HepG2 (cell line): ENCODE results near the gene WNK4. TPM values are rescaled to one million over a fixed set of nuclear protein-coding genes. Genes with fewer than 3 reads are reported as not detected.

Experiments
- CBFB ChIP-seq: sonication (generic); formaldehyde crosslinking; IDR thresholded peaks from 2 replicates; pipeline ENCODE4 v1.4.0; 2020; ENCODE audit warnings: missing genetic modification reagents
- HDAC2 ChIP-seq: sonication (generic); formaldehyde crosslinking; IDR thresholded peaks from 2 replicates; pipeline ENCODE4 v1.4.0; 2020; ENCODE audit warnings: missing genetic modification reagents
- LCORL ChIP-seq, 2 experiments: fragments of 450-650 bp in 1 of 2; sonication (generic) in 1 of 2; formaldehyde crosslinking in 1 of 2; IDR thresholded peaks; 2 replicates each; pipeline versions ENCODE4 v1.5.0 to v1.6.1; 2017 to 2020; ENCODE audit warnings: antibody characterized with exemption in 1 of 2, missing genetic modification reagents in 1 of 2
- SIN3A ChIP-seq: IDR thresholded peaks from 2 replicates; pipeline ENCODE4 v1.6.1; 2011; ENCODE audit warnings: low read depth, mild to moderate bottlenecking, control low read depth, low read length, borderline replicate concordance
- SOX5 ChIP-seq: IDR thresholded peaks from 2 replicates; pipeline ENCODE4 v1.6.1; 2016; ENCODE audit warnings: borderline replicate concordance
- TGIF2 ChIP-seq: IDR thresholded peaks from 2 replicates; pipeline ENCODE4 v1.6.1; 2016; ENCODE audit warnings: control low read depth, missing compliant biosample characterization
- ZNF510 ChIP-seq: sonication (generic); formaldehyde crosslinking; IDR thresholded peaks from 2 replicates; pipeline ENCODE4 v1.4.0; 2020; ENCODE audit warnings: low read depth, mild to moderate bottlenecking, missing genetic modification reagents
- ZNF598 ChIP-seq: sonication (generic); formaldehyde crosslinking; IDR thresholded peaks from 2 replicates; pipeline ENCODE4 v1.5.1; 2020; ENCODE audit warnings: mild to moderate bottlenecking, missing genetic modification reagents, borderline replicate concordance
- ZNF724P ChIP-seq: sonication (generic); formaldehyde crosslinking; IDR thresholded peaks from 2 replicates; pipeline ENCODE4 v1.8.0; 2022; ENCODE audit warnings: missing genetic modification reagents, borderline replicate concordance
- ZNF75D ChIP-seq: sonication (generic); formaldehyde crosslinking; IDR thresholded peaks from 2 replicates; pipeline ENCODE4 v1.8.1; 2023; ENCODE audit warnings: missing genetic modification reagents, mild to moderate bottlenecking, borderline replicate concordance
- ZNF788 ChIP-seq: sonication (generic); formaldehyde crosslinking; IDR thresholded peaks from 2 replicates; pipeline ENCODE4 v1.5.0; 2020; ENCODE audit warnings: mild to moderate bottlenecking, missing genetic modification reagents, borderline replicate concordance
- polyA plus RNA-seq, 8 experiments: library from polyadenylated mRNA; depleted of rRNA in 3 of 8; stranded (reverse) in 7 of 8; unstranded in 1 of 8; fragments of >200 nt; fragmentation: Illumina TruSeq in 4 of 8; extraction: Trizol in 4 of 8; gene quantifications; 2 replicates each; pipeline versions ENCODE4 v1.2.1 to v1.2.3, GENCODE V29; 2011 to 2016; ENCODE audit warnings: low read depth in 4 of 8, missing spikeins in 1 of 8, mixed read lengths in 1 of 8; ENCODE audit not compliant: insufficient read depth in 1 of 8
- total RNA-seq, 5 experiments: library from RNA; depleted of rRNA; stranded (reverse); fragments of >200 nt; fragmentation: Illumina TruSeq; extraction: Trizol; gene quantifications; 2 replicates each; pipeline ENCODE4 v1.2.3, GENCODE V29; 2016; ENCODE audit warnings: low read depth in 1 of 5
- TF ChIP-seq, protein P1 (sequence below): sonication (generic); formaldehyde crosslinking; IDR thresholded peaks from 2 replicates; pipeline ENCODE4 v1.4.0; 2020; ENCODE audit warnings: missing genetic modification reagents, borderline replicate concordance
- TF ChIP-seq, protein P2 (sequence below), 2 experiments: sonication (generic) in 1 of 2; formaldehyde crosslinking in 1 of 2; IDR thresholded peaks; 2 replicates each; pipeline versions ENCODE4 v1.5.1 to v1.6.1; 2011 to 2020; ENCODE audit warnings: borderline replicate concordance in 1 of 2, low read depth in 1 of 2, low read length in 1 of 2, mild to moderate bottlenecking in 1 of 2, missing genetic modification reagents in 1 of 2, moderate library complexity in 1 of 2
- TF ChIP-seq, protein P3 (sequence below): sonication (generic); formaldehyde crosslinking; IDR thresholded peaks from 2 replicates; pipeline ENCODE4 v1.4.0; 2020; ENCODE audit warnings: missing genetic modification reagents
- TF ChIP-seq, protein P4 (sequence below): sonication (generic); formaldehyde crosslinking; IDR thresholded peaks from 2 replicates; pipeline ENCODE4 v1.4.0; 2020; ENCODE audit warnings: missing genetic modification reagents
- TF ChIP-seq, protein P5 (sequence below): sonication (generic); IDR thresholded peaks from 2 replicates; pipeline ENCODE4 v1.6.1; 2016; ENCODE audit warnings: low read depth, borderline replicate concordance

Gene WNK4
- total and polyA plus RNA-seq, 2 of the 13 experiments (the other 11 are each of a cell fraction or from before 2014, with no cell fraction given), result 2.7 to 13.7 TPM

DNA sequence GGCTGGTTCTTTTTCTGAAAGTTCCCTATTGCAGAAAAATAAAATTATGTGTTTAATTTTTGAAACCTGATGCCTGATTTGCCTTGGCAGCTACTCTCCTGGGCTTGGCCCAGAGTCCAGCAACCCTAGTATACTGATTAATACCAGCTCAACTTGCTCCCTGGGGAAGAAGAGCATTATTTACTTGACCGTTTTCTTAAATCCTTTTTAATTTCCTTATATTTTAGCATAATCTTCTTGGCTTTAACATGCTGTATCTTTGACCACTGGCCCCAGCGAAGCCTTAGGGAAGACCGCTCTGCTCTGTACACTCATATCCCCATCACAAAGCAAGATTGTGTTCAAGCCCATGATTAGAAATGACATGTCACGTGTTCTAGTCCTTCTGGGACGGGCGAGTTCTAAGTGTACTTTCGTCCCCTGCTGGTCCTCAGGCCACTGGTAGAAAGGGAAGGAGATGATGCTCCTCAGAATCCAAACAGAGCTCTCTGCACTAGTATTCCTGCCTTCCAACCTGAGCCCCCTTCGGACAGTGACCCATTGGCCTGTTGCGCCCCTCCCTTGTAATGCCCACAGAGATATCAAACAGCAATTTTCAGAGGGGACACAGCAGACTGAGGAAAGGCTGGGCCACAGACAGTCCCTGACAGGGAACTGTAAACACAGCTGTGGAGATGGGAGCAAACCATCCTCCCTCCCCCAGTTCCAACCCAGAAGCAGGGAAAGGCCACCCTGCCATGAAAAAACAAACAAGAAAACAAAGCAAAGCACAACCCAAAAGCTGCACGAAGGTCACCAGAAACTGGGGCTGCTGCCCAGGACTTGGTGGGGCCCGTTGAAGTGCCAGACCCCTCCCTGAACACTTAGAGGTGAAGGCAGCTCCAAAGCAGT is 31.3 kb upstream of the WNK4 start (continued):
- TF ChIP-seq, protein P1, sequence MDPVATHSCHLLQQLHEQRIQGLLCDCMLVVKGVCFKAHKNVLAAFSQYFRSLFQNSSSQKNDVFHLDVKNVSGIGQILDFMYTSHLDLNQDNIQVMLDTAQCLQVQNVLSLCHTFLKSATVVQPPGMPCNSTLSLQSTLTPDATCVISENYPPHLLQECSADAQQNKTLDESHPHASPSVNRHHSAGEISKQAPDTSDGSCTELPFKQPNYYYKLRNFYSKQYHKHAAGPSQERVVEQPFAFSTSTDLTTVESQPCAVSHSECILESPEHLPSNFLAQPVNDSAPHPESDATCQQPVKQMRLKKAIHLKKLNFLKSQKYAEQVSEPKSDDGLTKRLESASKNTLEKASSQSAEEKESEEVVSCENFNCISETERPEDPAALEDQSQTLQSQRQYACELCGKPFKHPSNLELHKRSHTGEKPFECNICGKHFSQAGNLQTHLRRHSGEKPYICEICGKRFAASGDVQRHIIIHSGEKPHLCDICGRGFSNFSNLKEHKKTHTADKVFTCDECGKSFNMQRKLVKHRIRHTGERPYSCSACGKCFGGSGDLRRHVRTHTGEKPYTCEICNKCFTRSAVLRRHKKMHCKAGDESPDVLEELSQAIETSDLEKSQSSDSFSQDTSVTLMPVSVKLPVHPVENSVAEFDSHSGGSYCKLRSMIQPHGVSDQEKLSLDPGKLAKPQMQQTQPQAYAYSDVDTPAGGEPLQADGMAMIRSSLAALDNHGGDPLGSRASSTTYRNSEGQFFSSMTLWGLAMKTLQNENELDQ (CRISPR knock-in tag), result no peak
- TF ChIP-seq, protein P2, sequence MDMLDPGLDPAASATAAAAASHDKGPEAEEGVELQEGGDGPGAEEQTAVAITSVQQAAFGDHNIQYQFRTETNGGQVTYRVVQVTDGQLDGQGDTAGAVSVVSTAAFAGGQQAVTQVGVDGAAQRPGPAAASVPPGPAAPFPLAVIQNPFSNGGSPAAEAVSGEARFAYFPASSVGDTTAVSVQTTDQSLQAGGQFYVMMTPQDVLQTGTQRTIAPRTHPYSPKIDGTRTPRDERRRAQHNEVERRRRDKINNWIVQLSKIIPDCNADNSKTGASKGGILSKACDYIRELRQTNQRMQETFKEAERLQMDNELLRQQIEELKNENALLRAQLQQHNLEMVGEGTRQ (IDR thresholded peaks at IDR 0.05; ENCODE audit: low read depth, low read length), result peak; percentile 57
- TF ChIP-seq, protein P2 (CRISPR knock-in tag; IDR thresholded peaks at IDR 0.05; ENCODE audit: borderline replicate concordance), result no peak
- TF ChIP-seq SOX5 (CRISPR knock-in tag) (0 out of 2 replicates have a peak, but pooled peaks have one; percentile 7), ZNF75D (CRISPR knock-in tag) (no peak), SIN3A (0 out of 2 replicates have a peak, but pooled peaks have one; percentile 45), CBFB (no peak), TGIF2 (peak; percentile 79), ZNF598 (CRISPR knock-in tag) (peak; percentile 53; the same call in 1 of the 2 replicates), ZNF510 (CRISPR knock-in tag) (no peak), ZNF788 (CRISPR knock-in tag) (no peak), LCORL (IDR thresholded peaks at IDR 0.05) (no peak), LCORL (CRISPR knock-in tag; IDR thresholded peaks at IDR 0.05) (peak; percentile 76; the same call in 1 of the 2 replicates), ZNF724P (CRISPR knock-in tag) (peak; percentile 39; the same call in 1 of the 2 replicates), HDAC2 (no peak)
- TF ChIP-seq, protein P3, sequence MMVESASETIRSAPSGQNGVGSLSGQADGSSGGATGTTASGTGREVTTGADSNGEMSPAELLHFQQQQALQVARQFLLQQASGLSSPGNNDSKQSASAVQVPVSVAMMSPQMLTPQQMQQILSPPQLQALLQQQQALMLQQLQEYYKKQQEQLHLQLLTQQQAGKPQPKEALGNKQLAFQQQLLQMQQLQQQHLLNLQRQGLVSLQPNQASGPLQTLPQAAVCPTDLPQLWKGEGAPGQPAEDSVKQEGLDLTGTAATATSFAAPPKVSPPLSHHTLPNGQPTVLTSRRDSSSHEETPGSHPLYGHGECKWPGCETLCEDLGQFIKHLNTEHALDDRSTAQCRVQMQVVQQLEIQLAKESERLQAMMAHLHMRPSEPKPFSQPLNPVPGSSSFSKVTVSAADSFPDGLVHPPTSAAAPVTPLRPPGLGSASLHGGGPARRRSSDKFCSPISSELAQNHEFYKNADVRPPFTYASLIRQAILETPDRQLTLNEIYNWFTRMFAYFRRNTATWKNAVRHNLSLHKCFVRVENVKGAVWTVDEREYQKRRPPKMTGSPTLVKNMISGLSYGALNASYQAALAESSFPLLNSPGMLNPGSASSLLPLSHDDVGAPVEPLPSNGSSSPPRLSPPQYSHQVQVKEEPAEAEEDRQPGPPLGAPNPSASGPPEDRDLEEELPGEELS (CRISPR knock-in tag), result peak; percentile 65; the same call in 1 of the 2 replicates
- TF ChIP-seq, protein P4, sequence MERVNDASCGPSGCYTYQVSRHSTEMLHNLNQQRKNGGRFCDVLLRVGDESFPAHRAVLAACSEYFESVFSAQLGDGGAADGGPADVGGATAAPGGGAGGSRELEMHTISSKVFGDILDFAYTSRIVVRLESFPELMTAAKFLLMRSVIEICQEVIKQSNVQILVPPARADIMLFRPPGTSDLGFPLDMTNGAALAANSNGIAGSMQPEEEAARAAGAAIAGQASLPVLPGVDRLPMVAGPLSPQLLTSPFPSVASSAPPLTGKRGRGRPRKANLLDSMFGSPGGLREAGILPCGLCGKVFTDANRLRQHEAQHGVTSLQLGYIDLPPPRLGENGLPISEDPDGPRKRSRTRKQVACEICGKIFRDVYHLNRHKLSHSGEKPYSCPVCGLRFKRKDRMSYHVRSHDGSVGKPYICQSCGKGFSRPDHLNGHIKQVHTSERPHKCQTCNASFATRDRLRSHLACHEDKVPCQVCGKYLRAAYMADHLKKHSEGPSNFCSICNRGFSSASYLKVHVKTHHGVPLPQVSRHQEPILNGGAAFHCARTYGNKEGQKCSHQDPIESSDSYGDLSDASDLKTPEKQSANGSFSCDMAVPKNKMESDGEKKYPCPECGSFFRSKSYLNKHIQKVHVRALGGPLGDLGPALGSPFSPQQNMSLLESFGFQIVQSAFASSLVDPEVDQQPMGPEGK, result peak; percentile 66
- TF ChIP-seq, protein P5, sequence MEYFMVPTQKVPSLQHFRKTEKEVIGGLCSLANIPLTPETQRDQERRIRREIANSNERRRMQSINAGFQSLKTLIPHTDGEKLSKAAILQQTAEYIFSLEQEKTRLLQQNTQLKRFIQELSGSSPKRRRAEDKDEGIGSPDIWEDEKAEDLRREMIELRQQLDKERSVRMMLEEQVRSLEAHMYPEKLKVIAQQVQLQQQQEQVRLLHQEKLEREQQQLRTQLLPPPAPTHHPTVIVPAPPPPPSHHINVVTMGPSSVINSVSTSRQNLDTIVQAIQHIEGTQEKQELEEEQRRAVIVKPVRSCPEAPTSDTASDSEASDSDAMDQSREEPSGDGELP, result peak; percentile 97
